Activated effector memory CD4-positive, alpha-beta T cell treated with Interleukin-2 at 50 U/mL for 16 hours (primary cell): ENCODE measurements around the gene LYPD1.
"Not testable (repeated sequence)": the region's sequence is repeated elsewhere in the genome, so short reads cannot be mapped to it uniquely, and the experiment has no call there.

Source experiments
- DNase-seq: peaks from one replicate; pipeline ENCODE4 v3.0.0-alpha.2; 2020

LYPD1 gene

GRCh38 chr2:132669908-132670495, at the start of gene LYPD1:
TSS of gene LYPD1 (minus strand) at chr2:132670205. CDS start at chr2:132669932, 273 bp downstream.
- DNase-seq, result no peak

GRCh38 chr2:132719480-132719879, 49.5 kb upstream of the LYPD1 start:
- DNase-seq, result no peak

- DNase-seq, result no peak
These were observed 46.9 kb upstream of the LYPD1 start for GRCh38 chr2:132716954-132717353.

GRCh38 chr2:132715386-132716351, 45.7 kb upstream of the LYPD1 start:
- no peak for DNase-seq

- no peak for DNase-seq
These were observed 33.4 kb upstream of the LYPD1 start for GRCh38 chr2:132703396-132703795.

- no peak for DNase-seq
These were observed 31.8 kb upstream of the LYPD1 start for GRCh38 chr2:132701810-132702209.

GRCh38 chr2:132699802-132700201, 29.8 kb upstream of the LYPD1 start:
- DNase-seq, result not testable (repeated sequence)

GRCh38 chr2:132698347-132698746, 28.3 kb upstream of the LYPD1 start:
- DNase-seq, result not testable (repeated sequence)

GRCh38 chr2:132697556-132698205, 27.7 kb upstream of the LYPD1 start:
- DNase-seq, result no peak

- DNase-seq, result no peak
These were observed 22.8 kb upstream of the LYPD1 start for GRCh38 chr2:132692816-132693215.

- no peak for DNase-seq
These were observed 21.6 kb upstream of the LYPD1 start for GRCh38 chr2:132691556-132691955.

GRCh38 chr2:132690664-132691303, 20.8 kb upstream of the LYPD1 start:
- DNase-seq, result no peak

- DNase-seq, result no peak
These were observed 11.8 kb upstream of the LYPD1 start for GRCh38 chr2:132681766-132682165.

GRCh38 chr2:132680544-132680943, 10.5 kb upstream of the LYPD1 start:
- no peak for DNase-seq

- DNase-seq, result no peak
These were observed 8.5 kb upstream of the LYPD1 start for GRCh38 chr2:132678483-132678882.

GRCh38 chr2:132677661-132678060, 7.7 kb upstream of the LYPD1 start:
- DNase-seq, result no peak

GRCh38 chr2:132676999-132677398, 7.0 kb upstream of the LYPD1 start:
- DNase-seq, result no peak

- DNase-seq, result no peak
These were observed 1.3 kb upstream of the LYPD1 start for GRCh38 chr2:132671151-132671835.

- DNase-seq, result no peak
These were observed 618 bp upstream of the LYPD1 start for GRCh38 chr2:132670496-132671150.

- no peak for DNase-seq
These were observed 758 bp downstream of the LYPD1 start for GRCh38 chr2:132668987-132669907.
